VCaP (cell line): ENCODE results near the gene CHSY3.

ENCODE experiments used
- H3K27ac ChIP-seq: fragments of 450-650 bp; 2 replicates; pipeline ENCODE4 v1.5.1; 2017
- CTCF ChIP-seq: fragments of 450-650 bp; conservative IDR thresholded peaks from 2 replicates; pipeline ENCODE4 v1.5.1; 2017; ENCODE audit warnings: mild to moderate bottlenecking, moderate library complexity

CHSY3 gene

DNA sequence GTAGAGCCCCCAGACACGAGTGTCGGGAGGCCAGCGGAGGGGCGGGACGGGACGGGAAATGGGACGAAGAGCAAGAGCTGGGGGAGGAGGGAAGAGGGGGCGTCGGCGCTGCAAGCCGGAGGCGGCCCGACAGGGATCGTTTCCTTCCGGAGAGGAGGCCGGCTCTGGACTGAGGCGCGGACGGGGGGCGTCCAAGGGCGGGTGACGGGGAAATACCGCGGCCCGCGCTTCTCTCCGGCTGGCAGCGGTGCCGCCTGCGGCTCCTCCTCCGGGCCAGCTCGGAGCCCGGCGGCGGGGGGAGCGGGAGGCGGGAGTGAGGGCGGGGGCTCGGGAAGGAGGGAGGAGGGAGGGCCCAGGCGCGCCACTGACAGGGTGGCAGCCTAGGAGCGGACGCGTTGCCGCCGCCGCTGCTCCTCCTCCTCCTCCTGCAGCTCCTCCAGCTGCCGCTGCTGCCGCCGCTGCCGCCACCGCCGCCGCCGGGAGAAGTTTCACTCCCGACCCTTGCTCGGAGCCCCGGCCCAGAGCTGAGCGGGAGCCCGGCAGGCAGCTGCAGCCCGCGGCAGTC lies at the start of gene CHSY3:
Gene CHSY3 (plus strand): TSS at position 364 of the 565 bp plus-strand sequence.
- H3K27ac ChIP-seq, result no peak within 1 kb of the TSS
- TF ChIP-seq CTCF, result no peak

DNA sequence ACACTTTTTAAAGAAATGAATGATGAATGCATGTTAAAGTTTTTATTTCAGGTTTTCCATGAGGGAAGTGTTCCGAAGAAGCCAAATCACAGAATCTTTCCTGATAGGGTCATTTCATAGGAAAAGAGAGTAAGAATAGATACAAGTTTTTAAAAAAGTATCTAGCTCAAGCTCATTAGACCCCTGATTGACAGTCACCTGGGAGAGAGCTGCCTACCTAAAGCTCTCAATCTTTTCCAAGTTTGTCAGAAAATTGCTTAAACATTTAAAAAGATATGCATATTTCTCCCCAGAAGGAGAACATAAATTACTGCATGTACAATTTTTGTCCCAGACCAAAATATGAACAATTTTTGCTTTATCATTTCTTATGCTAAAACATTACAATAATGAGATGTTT lies 47.9 kb upstream of the CHSY3 start:
- TF ChIP-seq CTCF, result no peak
- no peak overlapping the region for H3K27ac ChIP-seq

GRCh38 chr5:129857116-129857515 lies 47.1 kb upstream of the CHSY3 start:
- no peak for TF ChIP-seq CTCF
- no peak overlapping the region for H3K27ac ChIP-seq

GRCh38 chr5:129858131-129858675 lies 46.1 kb upstream of the CHSY3 start:
- no peak overlapping the region for H3K27ac ChIP-seq
- TF ChIP-seq CTCF, result no peak

GRCh38 chr5:129884322-129884721 lies 19.9 kb upstream of the CHSY3 start:
- TF ChIP-seq CTCF, result no peak
- H3K27ac ChIP-seq, result no peak overlapping the region

GRCh38 chr5:129899454-129899853 lies 4.8 kb upstream of the CHSY3 start:
- H3K27ac ChIP-seq, result no peak overlapping the region
- peak; percentile 73 for TF ChIP-seq CTCF

- no peak for TF ChIP-seq CTCF
- no peak overlapping the region for H3K27ac ChIP-seq
Observed at GRCh38 chr5:129902816-129903215, 1.4 kb upstream of the CHSY3 start.
